ENCODE results near the gene CDS2. TPM values are rescaled to one million over a fixed set of nuclear protein-coding genes. Genes with fewer than 3 reads are reported as not detected.

CDS2 gene
- total RNA-seq, 3 donors from 2014 or later (not counting 1 experiment from before 2014, with no cell fraction given): 45.6 to 54.7 (median 53.8) TPM

DNA sequence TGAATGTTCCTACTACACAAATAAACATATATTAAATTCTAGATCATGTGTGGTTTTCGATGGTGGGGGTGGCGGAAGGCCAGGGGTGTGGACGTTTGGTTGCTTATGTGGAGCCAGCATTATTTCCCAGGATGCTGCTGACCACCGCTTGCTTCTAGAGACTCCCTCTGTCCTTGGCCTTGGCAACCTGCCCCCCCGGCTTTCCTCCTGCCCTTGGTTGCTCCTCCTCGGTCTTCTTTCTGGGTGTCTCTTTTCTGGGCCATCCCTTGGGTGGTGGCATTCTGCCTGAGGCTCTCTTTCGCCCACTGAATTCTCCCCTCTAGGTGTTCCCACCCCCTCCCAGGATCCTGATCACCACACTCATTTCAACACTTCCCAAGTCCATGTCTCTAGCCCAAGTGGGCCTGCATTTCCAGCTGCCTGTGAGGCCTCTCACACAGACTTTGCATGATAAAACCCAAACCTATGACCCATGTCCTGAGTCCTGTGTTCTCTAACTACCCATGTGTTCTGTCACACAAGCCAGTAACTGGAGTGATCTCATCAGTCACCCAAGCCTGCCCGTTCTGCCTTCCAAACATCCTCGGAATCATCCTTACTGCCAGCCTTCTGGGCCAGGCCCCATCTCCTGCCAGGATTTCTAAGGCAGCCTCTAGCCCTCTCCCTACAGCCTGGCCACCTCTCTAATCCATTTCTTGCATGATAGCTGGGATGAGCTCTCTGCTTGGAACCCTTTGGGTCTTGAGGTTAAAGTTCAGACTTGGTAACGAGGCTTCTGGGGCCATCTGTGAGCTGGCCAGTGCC, 71.2 kb downstream of the CDS2 start:
- peak overlapping the region; percentile 0 to 30 for H3K27ac Mint-ChIP-seq
- no peak overlapping the region for H3K27ac ChIP-seq (ENCODE audit: low read length)
- H3K36me3 ChIP-seq (ENCODE audit: control insufficient read depth, insufficient read depth, low read length): peaks cover 13% of the 10 kb centered on the region
- H3K36me3 Mint-ChIP-seq: no peaks in the 10 kb centered on the region
- ATAC-seq (no peak), DNase-seq (no peak)
- intact Hi-C loops (cut with micrococcal nuclease): no loop called here
- peaks cover 0 to 6% of the 10 kb centered on the region in 2 donors for H3K4me1 Mint-ChIP-seq
- TF ChIP-seq, protein P1, sequence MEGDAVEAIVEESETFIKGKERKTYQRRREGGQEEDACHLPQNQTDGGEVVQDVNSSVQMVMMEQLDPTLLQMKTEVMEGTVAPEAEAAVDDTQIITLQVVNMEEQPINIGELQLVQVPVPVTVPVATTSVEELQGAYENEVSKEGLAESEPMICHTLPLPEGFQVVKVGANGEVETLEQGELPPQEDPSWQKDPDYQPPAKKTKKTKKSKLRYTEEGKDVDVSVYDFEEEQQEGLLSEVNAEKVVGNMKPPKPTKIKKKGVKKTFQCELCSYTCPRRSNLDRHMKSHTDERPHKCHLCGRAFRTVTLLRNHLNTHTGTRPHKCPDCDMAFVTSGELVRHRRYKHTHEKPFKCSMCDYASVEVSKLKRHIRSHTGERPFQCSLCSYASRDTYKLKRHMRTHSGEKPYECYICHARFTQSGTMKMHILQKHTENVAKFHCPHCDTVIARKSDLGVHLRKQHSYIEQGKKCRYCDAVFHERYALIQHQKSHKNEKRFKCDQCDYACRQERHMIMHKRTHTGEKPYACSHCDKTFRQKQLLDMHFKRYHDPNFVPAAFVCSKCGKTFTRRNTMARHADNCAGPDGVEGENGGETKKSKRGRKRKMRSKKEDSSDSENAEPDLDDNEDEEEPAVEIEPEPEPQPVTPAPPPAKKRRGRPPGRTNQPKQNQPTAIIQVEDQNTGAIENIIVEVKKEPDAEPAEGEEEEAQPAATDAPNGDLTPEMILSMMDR (IDR thresholded peaks at IDR 0.05): no peak
- H3K4me3 ChIP-seq (ENCODE audit: low read length): no peak overlapping the region
- no peak overlapping the region for H3K4me3 Mint-ChIP-seq
- H3K27me3 Mint-ChIP-seq (ENCODE audit: low read depth in 2 of 2): no peaks in the 10 kb centered on the region
- H3K4me1 ChIP-seq (ENCODE audit: control insufficient read depth, insufficient read depth, low read length): no peaks in the 10 kb centered on the region
- no peaks in the 10 kb centered on the region for H3K9me3 Mint-ChIP-seq
- WGBS (ENCODE audit: insufficient coverage): 95% methylated on average over 10 of the region's 10 CpGs
- H3K9me3 ChIP-seq (ENCODE audit: control insufficient read depth, insufficient read depth, low read length): no peaks in the 10 kb centered on the region
- H3K27me3 ChIP-seq (ENCODE audit: control insufficient read depth, insufficient read depth, low read length): no peaks in the 10 kb centered on the region

DNA sequence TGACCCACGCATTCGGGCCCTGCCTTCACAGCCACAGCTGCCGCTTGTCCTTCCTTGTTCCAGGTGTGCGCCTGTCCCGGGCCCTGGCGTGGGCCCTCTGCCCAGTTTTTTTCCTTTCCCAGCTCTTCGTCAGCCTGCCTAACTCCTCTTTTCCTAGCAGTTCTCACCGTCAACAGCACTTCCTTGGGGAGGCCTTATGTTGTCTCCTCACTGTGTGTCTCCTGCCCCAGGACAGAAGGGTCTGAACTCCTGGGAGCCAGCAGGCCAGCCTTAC, 71.8 kb downstream of the CDS2 start:
- 96% methylated on average over 8 of the region's 8 CpGs for WGBS (ENCODE audit: insufficient coverage)
- peaks cover 0 to 6% of the 10 kb centered on the region in 2 donors for H3K4me1 Mint-ChIP-seq
- H3K36me3 ChIP-seq (ENCODE audit: control insufficient read depth, insufficient read depth, low read length): peaks cover 13% of the 10 kb centered on the region
- no peaks in the 10 kb centered on the region for H3K36me3 Mint-ChIP-seq
- H3K4me3 Mint-ChIP-seq: no peak overlapping the region
- no peaks in the 10 kb centered on the region for H3K27me3 ChIP-seq (ENCODE audit: control insufficient read depth, insufficient read depth, low read length)
- H3K9me3 ChIP-seq (ENCODE audit: control insufficient read depth, insufficient read depth, low read length): no peaks in the 10 kb centered on the region
- TF ChIP-seq, protein P1 (IDR thresholded peaks at IDR 0.05): no peak
- intact Hi-C loops (cut with micrococcal nuclease): no loop called here
- H3K27me3 Mint-ChIP-seq (ENCODE audit: low read depth in 2 of 2): no peaks in the 10 kb centered on the region
- H3K4me1 ChIP-seq (ENCODE audit: control insufficient read depth, insufficient read depth, low read length): no peaks in the 10 kb centered on the region
- DNase-seq (no peak), ATAC-seq (no peak)
- H3K27ac ChIP-seq (ENCODE audit: low read length): no peak overlapping the region
- peak overlapping the region in 1 of 2 donors; percentile 0 for H3K27ac Mint-ChIP-seq
- H3K4me3 ChIP-seq (ENCODE audit: low read length): no peak overlapping the region
- H3K9me3 Mint-ChIP-seq: no peaks in the 10 kb centered on the region

DNA sequence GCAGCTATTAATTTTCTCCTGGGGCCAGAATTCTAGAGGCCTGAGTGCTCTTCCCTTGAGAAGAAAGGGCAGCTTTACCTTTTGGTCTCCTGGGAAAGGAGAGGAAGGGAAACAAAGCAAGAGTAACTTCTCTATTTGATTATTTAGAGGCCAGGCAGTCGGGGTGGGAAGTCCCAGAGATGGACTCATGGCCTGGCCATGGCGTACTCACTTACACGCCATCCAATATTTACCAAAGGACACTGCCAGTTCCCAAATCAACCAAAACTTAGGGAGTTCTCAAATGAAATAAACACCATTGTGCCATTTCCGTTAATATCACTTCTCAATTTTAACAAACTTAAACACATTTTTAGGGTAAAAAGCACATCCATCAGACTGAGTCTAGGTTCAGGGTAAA, 76.6 kb downstream of the CDS2 start:
- Mint-ChIP-seq H3K4me3 (no peak overlapping the region), H3K27me3 (ENCODE audit: low read depth in 2 of 2) (no peaks in the 10 kb centered on the region), H3K36me3 (no peaks in the 10 kb centered on the region), H3K4me1 (peaks cover 0 to 4% of the 10 kb centered on the region in 2 donors), H3K9me3 (no peaks in the 10 kb centered on the region), H3K27ac (no peak overlapping the region)
- ATAC-seq: no peak
- no peaks in the 10 kb centered on the region for H3K4me1 ChIP-seq (ENCODE audit: control insufficient read depth, insufficient read depth, low read length)
- H3K27me3 ChIP-seq (ENCODE audit: control insufficient read depth, insufficient read depth, low read length): no peaks in the 10 kb centered on the region
- peaks cover 4% of the 10 kb centered on the region for H3K36me3 ChIP-seq (ENCODE audit: control insufficient read depth, insufficient read depth, low read length)
- no peak overlapping the region for H3K4me3 ChIP-seq (ENCODE audit: low read length)
- no peaks in the 10 kb centered on the region for H3K9me3 ChIP-seq (ENCODE audit: control insufficient read depth, insufficient read depth, low read length)
- intact Hi-C loops (cut with micrococcal nuclease): no loop called here
- no peak overlapping the region for H3K27ac ChIP-seq (ENCODE audit: low read length)
- DNase-seq: no peak
- TF ChIP-seq, protein P1 (IDR thresholded peaks at IDR 0.05): no peak
- 94% methylated on average over 4 of the region's 4 CpGs for WGBS (ENCODE audit: insufficient coverage)
